PC-9 (cell line): ENCODE measurements around the gene DGAT2L6. TPM values are rescaled to one million over a fixed set of nuclear protein-coding genes. Genes with fewer than 3 reads are reported as not detected.
"Not testable (repeated sequence)": the region's sequence is repeated elsewhere in the genome, so short reads cannot be mapped to it uniquely, and the experiment has no call there.

Experiments
- BruUV-seq: library from RNA; stranded (reverse); fragments of 400-500 nt; replicated peaks from 2 replicates; lab custom pipeline; 2021; lab: Mats Ljungman, UMichigan
- CTCF ChIA-PET: fragments of 300-600 bp; sonication (Branson Sonifier 250); formaldehyde crosslinking; loops from one replicate; lab custom pipeline; 2022; ENCODE audit warnings: antibody characterized with exemption; lab: Charles Lee
- POLR2A ChIA-PET: fragments of 300-600 bp; sonication (Branson Sonifier 250); formaldehyde crosslinking; loops from one replicate; lab custom pipeline; 2022; ENCODE audit warnings: antibody characterized with exemption; ENCODE audit not compliant: unreplicated experiment; lab: Charles Lee
- DNase-seq, 2 experiments: peaks; one replicate each; pipeline versions ENCODE4 v3.0.0 to v3.0.0-alpha.2; 2015 to 2022; ENCODE audit warnings: mixed read lengths in 1 of 2
- H2AFZ ChIP-seq: fragments of 200-600 bp; sonication (generic); 2 replicates; pipeline ENCODE4 v1.8.1; 2017; ENCODE audit warnings: antibody characterized with exemption
- H3F3A ChIP-seq: fragments of 200-600 bp; sonication (generic); 2 replicates; pipeline ENCODE4 v1.8.1; 2017; ENCODE audit warnings: antibody characterized with exemption, mild to moderate bottlenecking, low read depth; ENCODE audit not compliant: insufficient read depth
- H3K27ac ChIP-seq: fragments of 200-600 bp; sonication (generic); 2 replicates; pipeline ENCODE4 v1.6.1; 2016; ENCODE audit warnings: mixed run types
- H3K27me3 ChIP-seq: fragments of 200-600 bp; sonication (generic); 2 replicates; pipeline ENCODE4 v1.6.1; 2016; ENCODE audit warnings: low read depth, mixed run types; ENCODE audit not compliant: insufficient read depth
- H3K36me3 ChIP-seq: fragments of 200-600 bp; sonication (generic); 2 replicates; pipeline ENCODE4 v1.6.1; 2016; ENCODE audit warnings: low read depth, mixed run types
- H3K4me1 ChIP-seq: fragments of 200-600 bp; sonication (generic); replicated peaks from 2 replicates; pipeline ENCODE4 v1.6.1; 2016; ENCODE audit warnings: mixed run types; ENCODE audit not compliant: insufficient read depth
- H3K4me2 ChIP-seq: fragments of 200-600 bp; sonication (generic); 2 replicates; pipeline ENCODE4 v1.6.1; 2017; ENCODE audit warnings: mixed run types
- H3K4me3 ChIP-seq: fragments of 200-600 bp; sonication (generic); 2 replicates; pipeline ENCODE4 v1.6.1; 2016; ENCODE audit warnings: mixed run types
- H3K79me2 ChIP-seq: fragments of 200-600 bp; sonication (generic); 2 replicates; pipeline ENCODE4 v1.6.1; 2017; ENCODE audit warnings: low read depth, mixed run types
- H3K9me2 ChIP-seq: fragments of 200-600 bp; sonication (generic); 2 replicates; pipeline ENCODE4 v1.8.1; 2017; ENCODE audit warnings: mild to moderate bottlenecking; ENCODE audit not compliant: insufficient read depth
- H3K9me3 ChIP-seq: fragments of 200-600 bp; sonication (generic); 2 replicates; pipeline ENCODE4 v1.8.1; 2016; ENCODE audit warnings: low read depth; ENCODE audit not compliant: insufficient read depth
- H4K20me1 ChIP-seq: fragments of 200-600 bp; sonication (generic); 2 replicates; pipeline ENCODE4 v1.8.1; 2017; ENCODE audit not compliant: insufficient read depth
- EZH2 ChIP-seq: fragments of 200-600 bp; sonication (generic); IDR thresholded peaks from 2 replicates; pipeline ENCODE4 v1.8.0; 2017; ENCODE audit warnings: antibody characterized with exemption, low read depth
- intact Hi-C: fragments of 100-400 bp; cut with micrococcal nuclease; formaldehyde crosslinking; loops from one replicate; pipeline ENCODE4 v1.10.0; 2022; ENCODE audit not compliant: unreplicated experiment
- total RNA-seq: library from RNA; stranded (reverse); gene quantifications from 2 replicates; pipeline ENCODE4 v1.2.3, GENCODE V29; 2021
- TF ChIP-seq, protein P1 (sequence below): fragments of 200-600 bp; sonication (generic); conservative IDR thresholded peaks from 2 replicates; pipeline ENCODE4 v1.6.1; 2017; ENCODE audit warnings: mixed run types, antibody characterized with exemption, mild to moderate bottlenecking, moderate library complexity

The DGAT2L6 gene
- total RNA-seq, 1 experiment from 2014 or later, result not detected

- H3K27ac ChIP-seq, result no peak overlapping the region
- TF ChIP-seq, protein P1, sequence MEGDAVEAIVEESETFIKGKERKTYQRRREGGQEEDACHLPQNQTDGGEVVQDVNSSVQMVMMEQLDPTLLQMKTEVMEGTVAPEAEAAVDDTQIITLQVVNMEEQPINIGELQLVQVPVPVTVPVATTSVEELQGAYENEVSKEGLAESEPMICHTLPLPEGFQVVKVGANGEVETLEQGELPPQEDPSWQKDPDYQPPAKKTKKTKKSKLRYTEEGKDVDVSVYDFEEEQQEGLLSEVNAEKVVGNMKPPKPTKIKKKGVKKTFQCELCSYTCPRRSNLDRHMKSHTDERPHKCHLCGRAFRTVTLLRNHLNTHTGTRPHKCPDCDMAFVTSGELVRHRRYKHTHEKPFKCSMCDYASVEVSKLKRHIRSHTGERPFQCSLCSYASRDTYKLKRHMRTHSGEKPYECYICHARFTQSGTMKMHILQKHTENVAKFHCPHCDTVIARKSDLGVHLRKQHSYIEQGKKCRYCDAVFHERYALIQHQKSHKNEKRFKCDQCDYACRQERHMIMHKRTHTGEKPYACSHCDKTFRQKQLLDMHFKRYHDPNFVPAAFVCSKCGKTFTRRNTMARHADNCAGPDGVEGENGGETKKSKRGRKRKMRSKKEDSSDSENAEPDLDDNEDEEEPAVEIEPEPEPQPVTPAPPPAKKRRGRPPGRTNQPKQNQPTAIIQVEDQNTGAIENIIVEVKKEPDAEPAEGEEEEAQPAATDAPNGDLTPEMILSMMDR, result no peak
- no peak for TF ChIP-seq EZH2
- no peak overlapping the region for H3K4me3 ChIP-seq
- H4K20me1 ChIP-seq, result no peaks in the 10 kb centered on the region
- no peaks in the 10 kb centered on the region for H3K79me2 ChIP-seq
- no peak overlapping the region for H3K4me2 ChIP-seq
- no peaks in the 10 kb centered on the region for H3K4me1 ChIP-seq
- no peak overlapping the region for H2AFZ ChIP-seq
- H3K9me3 ChIP-seq, result no peaks in the 10 kb centered on the region
- BruUV-seq, result no TSS peak
- no peak for DNase-seq
- H3K9me2 ChIP-seq, result no peaks in the 10 kb centered on the region
- no peaks in the 10 kb centered on the region for H3F3A ChIP-seq
- ChIA-PET CTCF (no interaction called here), POLR2A (no interaction called here)
- no peaks in the 10 kb centered on the region for H3K36me3 ChIP-seq
- H3K27me3 ChIP-seq, result no peaks in the 10 kb centered on the region
- intact Hi-C loops, result no loop called here
These were observed 64.2 kb downstream of the DGAT2L6 start for GRCh38 chrX:70241501-70241900.

DNA sequence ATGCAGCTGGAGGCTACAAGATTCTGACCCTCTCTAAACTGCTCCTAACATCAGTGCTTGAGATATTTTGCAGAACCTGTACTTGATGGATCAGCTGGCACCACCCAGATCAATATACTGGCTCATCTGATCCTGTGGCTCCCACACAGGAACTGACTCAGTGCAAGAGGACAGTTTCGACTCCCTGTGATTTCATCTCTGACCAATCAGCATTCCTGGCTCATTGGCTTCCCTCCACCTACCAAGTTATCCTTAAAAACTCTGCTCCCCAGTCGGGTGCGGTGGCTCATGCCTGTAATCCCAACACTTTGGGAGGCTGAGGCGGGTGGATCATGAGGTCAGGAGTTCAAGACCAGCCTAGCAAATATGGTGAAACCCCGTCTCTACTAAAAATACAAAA lies 66.3 kb downstream of the DGAT2L6 start:
- H3K9me3 ChIP-seq, H4K20me1 ChIP-seq, H3K79me2 ChIP-seq, H3K27ac ChIP-seq, POLR2A ChIA-PET, H3K9me2 ChIP-seq, DNase-seq, H3K36me3 ChIP-seq, H3K27me3 ChIP-seq, H3F3A ChIP-seq, intact Hi-C loops, H2AFZ ChIP-seq, H3K4me2 ChIP-seq, CTCF ChIA-PET, H3K4me3 ChIP-seq, H3K4me1 ChIP-seq, BruUV-seq: not testable (repeated sequence)

- Histone ChIP-seq H2AFZ (no peak overlapping the region), H3K27ac (no peak overlapping the region), H3K4me2 (no peak overlapping the region), H3K79me2 (no peaks in the 10 kb centered on the region), H4K20me1 (no peaks in the 10 kb centered on the region), H3K4me3 (no peak overlapping the region), H3K9me2 (no peaks in the 10 kb centered on the region), H3K36me3 (no peaks in the 10 kb centered on the region), H3F3A (no peaks in the 10 kb centered on the region), H3K4me1 (no peaks in the 10 kb centered on the region), H3K27me3 (no peaks in the 10 kb centered on the region), H3K9me3 (no peaks in the 10 kb centered on the region)
- no TSS peak for BruUV-seq
- POLR2A ChIA-PET, result no interaction called here
- no peak for DNase-seq
- CTCF ChIA-PET, result no interaction called here
- no peak for TF ChIP-seq EZH2
- TF ChIP-seq, protein P1, result no peak
- intact Hi-C loops, result no loop called here
These were observed 67.6 kb downstream of the DGAT2L6 start for GRCh38 chrX:70244881-70245280.

DNA sequence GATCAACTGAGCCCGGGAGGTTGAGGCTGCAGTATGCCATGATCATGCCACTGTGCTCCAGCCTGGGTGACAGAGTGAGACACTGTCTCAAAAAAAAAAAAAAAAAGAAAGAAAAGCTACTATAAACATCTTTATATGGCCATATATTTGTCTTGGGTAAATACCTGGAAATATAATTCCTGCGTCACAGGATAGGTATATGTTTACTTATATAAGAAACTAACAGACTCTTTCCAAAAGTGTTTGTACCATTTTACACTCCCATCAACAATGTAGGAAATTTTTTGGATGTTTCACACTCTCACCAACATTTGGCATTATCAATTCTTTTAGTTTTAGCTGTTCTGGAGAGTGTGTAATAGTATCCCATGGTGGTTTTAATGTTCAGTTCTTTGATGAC lies 70.0 kb downstream of the DGAT2L6 start:
- no peaks in the 10 kb centered on the region for H4K20me1 ChIP-seq
- H3K36me3 ChIP-seq, result no peaks in the 10 kb centered on the region
- no peak for TF ChIP-seq EZH2
- TF ChIP-seq, protein P1, result no peak
- CTCF ChIA-PET, result no interaction called here
- BruUV-seq, result no TSS peak
- intact Hi-C loops, result no loop called here
- no peaks in the 10 kb centered on the region for H3K9me2 ChIP-seq
- no peak overlapping the region for H2AFZ ChIP-seq
- H3K4me3 ChIP-seq, result no peak overlapping the region
- H3K9me3 ChIP-seq, result no peaks in the 10 kb centered on the region
- no peaks in the 10 kb centered on the region for H3K4me1 ChIP-seq
- H3K4me2 ChIP-seq, result no peak overlapping the region
- H3F3A ChIP-seq, result no peaks in the 10 kb centered on the region
- no peaks in the 10 kb centered on the region for H3K27me3 ChIP-seq
- POLR2A ChIA-PET, result no interaction called here
- no peak for DNase-seq
- no peaks in the 10 kb centered on the region for H3K79me2 ChIP-seq
- H3K27ac ChIP-seq, result no peak overlapping the region
